Measurements from ENCODE around the gene RABGAP1L.

Gene RABGAP1L

DNA sequence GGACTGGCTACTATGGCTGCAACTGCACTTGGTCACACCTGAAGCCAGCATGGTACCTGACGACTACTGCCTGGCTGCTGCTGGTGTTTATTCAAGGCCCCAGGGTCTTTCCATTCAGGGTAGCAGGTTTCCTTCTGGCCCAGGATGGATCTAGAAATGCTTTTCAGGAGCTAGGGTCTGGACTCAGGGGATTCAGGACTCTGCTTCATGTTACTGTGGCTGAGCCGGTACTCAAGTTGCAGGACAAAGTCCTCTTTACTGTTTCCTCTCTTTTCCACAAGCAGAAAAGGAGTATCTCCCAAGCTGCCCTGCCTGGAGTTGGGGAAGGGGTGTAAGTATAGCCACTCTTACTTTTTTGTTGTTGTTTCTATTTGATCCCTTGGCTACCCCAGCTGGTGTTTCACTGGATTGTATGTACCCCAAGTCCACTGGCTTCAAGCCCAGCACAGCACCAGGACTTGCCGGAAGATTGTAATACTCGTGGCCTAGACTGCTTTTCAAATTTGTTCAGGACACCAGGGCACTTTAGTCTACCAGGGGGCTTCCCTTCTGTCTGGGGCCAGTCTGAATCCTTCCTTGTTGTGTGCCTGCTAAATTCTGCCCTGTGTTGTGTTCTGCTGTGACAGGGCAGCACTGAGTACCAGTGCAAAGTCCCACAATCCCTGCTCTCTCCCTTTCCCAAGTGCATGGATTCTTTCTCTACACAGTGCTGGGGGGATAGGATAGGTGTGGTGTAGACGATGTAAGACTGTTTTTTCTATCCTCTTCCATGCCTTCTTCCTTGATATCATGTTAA is 536.9 kb downstream of the RABGAP1L start:
- no peak for DNase-seq
- H2BK12ac ChIP-seq (ENCODE audit: low read length) = no peak overlapping the region
- H3K9ac ChIP-seq (ENCODE audit: low read length) = no peak overlapping the region
- H3K79me1 ChIP-seq (ENCODE audit: low read length) = no peaks in the 10 kb centered on the region
- H3K79me2 ChIP-seq (ENCODE audit: control insufficient read depth, insufficient read depth, low read length, poor library complexity) = no peaks in the 10 kb centered on the region
- H2BK5ac ChIP-seq (ENCODE audit: low read depth, low read length, poor library complexity) = no peak overlapping the region
- H3K18ac ChIP-seq (ENCODE audit: low read length) = no peak overlapping the region
- no peak overlapping the region for H3K14ac ChIP-seq (ENCODE audit: low read length)
- no CpG with 5 or more reads among the region's 5 CpGs for WGBS (ENCODE audit: extremely low coverage, insufficient coverage, insufficient read length)
- no peak overlapping the region for H3K23ac ChIP-seq (ENCODE audit: low read length)
- no peak overlapping the region for H2BK120ac ChIP-seq (ENCODE audit: insufficient read depth, low read length, poor library complexity)
- H2AFZ ChIP-seq (ENCODE audit: insufficient read depth, low read length, poor library complexity) = no peak overlapping the region
- no peaks in the 10 kb centered on the region for H3K9me3 ChIP-seq (ENCODE audit: insufficient read depth, low read depth, low read length)
- H3K4me1 ChIP-seq (ENCODE audit: control insufficient read depth in 1 of 2, insufficient read depth in 2 of 2, low read length in 2 of 2) = no peaks in the 10 kb centered on the region
- no peak overlapping the region for H4K91ac ChIP-seq (ENCODE audit: low read depth, low read length)
- no peaks in the 10 kb centered on the region for H3K27me3 ChIP-seq (ENCODE audit: insufficient read depth, low read length)
- H4K12ac ChIP-seq (ENCODE audit: low read depth, low read length) = no peak overlapping the region
- no peak overlapping the region for H4K8ac ChIP-seq (ENCODE audit: low read depth, low read length)
- no peaks in the 10 kb centered on the region for H3K36me3 ChIP-seq (ENCODE audit: control insufficient read depth in 1 of 2, insufficient read depth in 2 of 2, low read length in 2 of 2)
- no peak overlapping the region for H3K27ac ChIP-seq (ENCODE audit: low read depth, low read length)
- no peak overlapping the region for H3K4me3 ChIP-seq (ENCODE audit: low read depth, low read length)
- H3K4ac ChIP-seq (ENCODE audit: low read depth, low read length) = no peak overlapping the region
- no peak overlapping the region for H2AK5ac ChIP-seq (ENCODE audit: low read length)
- H3K4me2 ChIP-seq (ENCODE audit: low read length) = no peak overlapping the region

DNA sequence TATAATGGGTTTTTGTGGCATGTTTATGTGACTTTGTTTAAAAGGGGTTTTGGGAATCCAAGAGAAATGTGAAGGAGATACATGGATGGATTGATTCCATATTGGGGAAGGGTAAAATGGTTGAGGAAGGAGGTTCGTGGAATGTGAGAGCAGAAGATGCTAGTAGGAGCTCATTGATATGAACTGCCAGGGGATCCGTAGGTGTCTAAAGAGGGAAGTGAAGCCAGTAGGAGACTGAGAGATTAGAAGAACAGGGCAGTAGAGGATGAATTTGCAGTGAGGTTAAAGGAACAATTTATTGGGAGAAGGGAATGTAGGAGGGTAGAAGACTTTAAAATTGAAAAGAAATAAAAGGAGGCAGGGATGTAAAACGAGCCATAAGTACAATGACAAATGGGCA is 541.0 kb downstream of the RABGAP1L start:
- no peaks in the 10 kb centered on the region for H3K36me3 ChIP-seq (ENCODE audit: control insufficient read depth in 1 of 2, insufficient read depth in 2 of 2, low read length in 2 of 2)
- no peak overlapping the region for H3K18ac ChIP-seq (ENCODE audit: low read length)
- no peak overlapping the region for H4K12ac ChIP-seq (ENCODE audit: low read depth, low read length)
- 100% methylated on average over 1 of the region's 3 CpGs for WGBS (ENCODE audit: extremely low coverage, insufficient coverage, insufficient read length)
- no peak overlapping the region for H4K91ac ChIP-seq (ENCODE audit: low read depth, low read length)
- no peaks in the 10 kb centered on the region for H3K79me2 ChIP-seq (ENCODE audit: control insufficient read depth, insufficient read depth, low read length, poor library complexity)
- no peak overlapping the region for H2BK12ac ChIP-seq (ENCODE audit: low read length)
- no peak overlapping the region for H2AK5ac ChIP-seq (ENCODE audit: low read length)
- H3K4me3 ChIP-seq (ENCODE audit: low read depth, low read length) = no peak overlapping the region
- H2BK120ac ChIP-seq (ENCODE audit: insufficient read depth, low read length, poor library complexity) = no peak overlapping the region
- H4K8ac ChIP-seq (ENCODE audit: low read depth, low read length) = no peak overlapping the region
- H3K79me1 ChIP-seq (ENCODE audit: low read length) = no peaks in the 10 kb centered on the region
- H2BK5ac ChIP-seq (ENCODE audit: low read depth, low read length, poor library complexity) = no peak overlapping the region
- H3K9ac ChIP-seq (ENCODE audit: low read length) = no peak overlapping the region
- H2AFZ ChIP-seq (ENCODE audit: insufficient read depth, low read length, poor library complexity) = no peak overlapping the region
- H3K4me1 ChIP-seq (ENCODE audit: control insufficient read depth in 1 of 2, insufficient read depth in 2 of 2, low read length in 2 of 2) = no peaks in the 10 kb centered on the region
- H3K27ac ChIP-seq (ENCODE audit: low read depth, low read length) = no peak overlapping the region
- no peak overlapping the region for H3K4ac ChIP-seq (ENCODE audit: low read depth, low read length)
- no peak overlapping the region for H3K23ac ChIP-seq (ENCODE audit: low read length)
- DNase-seq = no peak
- H3K27me3 ChIP-seq (ENCODE audit: insufficient read depth, low read length) = no peaks in the 10 kb centered on the region
- no peak overlapping the region for H3K4me2 ChIP-seq (ENCODE audit: low read length)
- H3K14ac ChIP-seq (ENCODE audit: low read length) = no peak overlapping the region
- no peaks in the 10 kb centered on the region for H3K9me3 ChIP-seq (ENCODE audit: insufficient read depth, low read depth, low read length)

- no peak overlapping the region for H4K12ac ChIP-seq (ENCODE audit: low read depth, low read length)
- H4K91ac ChIP-seq (ENCODE audit: low read depth, low read length) = no peak overlapping the region
- H3K9me3 ChIP-seq (ENCODE audit: insufficient read depth, low read depth, low read length) = no peaks in the 10 kb centered on the region
- H3K4me3 ChIP-seq (ENCODE audit: low read depth, low read length) = no peak overlapping the region
- H3K4me2 ChIP-seq (ENCODE audit: low read length) = no peak overlapping the region
- H3K4ac ChIP-seq (ENCODE audit: low read depth, low read length) = no peak overlapping the region
- no peak overlapping the region for H3K27ac ChIP-seq (ENCODE audit: low read depth, low read length)
- no peak overlapping the region for H3K14ac ChIP-seq (ENCODE audit: low read length)
- H2BK12ac ChIP-seq (ENCODE audit: low read length) = no peak overlapping the region
- H2BK120ac ChIP-seq (ENCODE audit: insufficient read depth, low read length, poor library complexity) = no peak overlapping the region
- H2AK5ac ChIP-seq (ENCODE audit: low read length) = no peak overlapping the region
- H3K79me2 ChIP-seq (ENCODE audit: control insufficient read depth, insufficient read depth, low read length, poor library complexity) = no peaks in the 10 kb centered on the region
- H3K23ac ChIP-seq (ENCODE audit: low read length) = no peak overlapping the region
- no peaks in the 10 kb centered on the region for H3K36me3 ChIP-seq (ENCODE audit: control insufficient read depth in 1 of 2, insufficient read depth in 2 of 2, low read length in 2 of 2)
- no peak overlapping the region for H3K18ac ChIP-seq (ENCODE audit: low read length)
- no peak for DNase-seq
- H4K8ac ChIP-seq (ENCODE audit: low read depth, low read length) = no peak overlapping the region
- H3K79me1 ChIP-seq (ENCODE audit: low read length) = no peaks in the 10 kb centered on the region
- no CpG with 5 or more reads among the region's 3 CpGs for WGBS (ENCODE audit: extremely low coverage, insufficient coverage, insufficient read length)
- no peak overlapping the region for H2BK5ac ChIP-seq (ENCODE audit: low read depth, low read length, poor library complexity)
- no peak overlapping the region for H2AFZ ChIP-seq (ENCODE audit: insufficient read depth, low read length, poor library complexity)
- no peak overlapping the region for H3K9ac ChIP-seq (ENCODE audit: low read length)
- no peaks in the 10 kb centered on the region for H3K27me3 ChIP-seq (ENCODE audit: insufficient read depth, low read length)
- no peaks in the 10 kb centered on the region for H3K4me1 ChIP-seq (ENCODE audit: control insufficient read depth in 1 of 2, insufficient read depth in 2 of 2, low read length in 2 of 2)
Observed at GRCh38 chr1:174700775-174701174, 541.5 kb downstream of the RABGAP1L start.

DNA sequence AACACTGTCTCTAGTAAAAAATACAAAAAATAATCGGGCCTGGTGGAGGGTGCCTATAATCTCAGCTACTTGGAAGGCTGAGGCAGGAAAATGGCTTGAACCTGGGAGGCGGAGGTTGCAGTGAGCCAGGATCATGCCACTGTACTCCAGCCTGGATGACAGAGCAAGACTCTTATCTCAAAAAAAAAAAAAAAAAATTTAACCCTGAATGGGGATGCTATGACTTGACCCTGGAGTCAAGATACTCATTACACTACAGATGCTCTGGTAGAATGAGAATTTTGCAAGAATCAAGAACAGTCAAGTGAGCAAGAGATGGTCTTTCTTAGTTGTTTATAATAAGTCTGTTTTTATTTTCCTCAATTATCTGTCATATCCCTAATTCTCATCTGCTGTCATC is 542.2 kb downstream of the RABGAP1L start:
- Histone ChIP-seq H3K4ac (ENCODE audit: low read depth, low read length) (no peak overlapping the region), H3K4me1 (ENCODE audit: control insufficient read depth in 1 of 2, insufficient read depth in 2 of 2, low read length in 2 of 2) (no peaks in the 10 kb centered on the region), H3K36me3 (ENCODE audit: control insufficient read depth in 1 of 2, insufficient read depth in 2 of 2, low read length in 2 of 2) (no peaks in the 10 kb centered on the region), H3K23ac (ENCODE audit: low read length) (no peak overlapping the region), H3K14ac (ENCODE audit: low read length) (no peak overlapping the region), H4K8ac (ENCODE audit: low read depth, low read length) (no peak overlapping the region), H2BK120ac (ENCODE audit: insufficient read depth, low read length, poor library complexity) (no peak overlapping the region), H4K12ac (ENCODE audit: low read depth, low read length) (no peak overlapping the region), H2AFZ (ENCODE audit: insufficient read depth, low read length, poor library complexity) (no peak overlapping the region), H2BK5ac (ENCODE audit: low read depth, low read length, poor library complexity) (no peak overlapping the region), H3K9ac (ENCODE audit: low read length) (no peak overlapping the region), H3K4me2 (ENCODE audit: low read length) (no peak overlapping the region), H4K91ac (ENCODE audit: low read depth, low read length) (no peak overlapping the region), H3K9me3 (ENCODE audit: insufficient read depth, low read depth, low read length) (no peaks in the 10 kb centered on the region), H3K18ac (ENCODE audit: low read length) (no peak overlapping the region), H3K79me1 (ENCODE audit: low read length) (no peaks in the 10 kb centered on the region), H2AK5ac (ENCODE audit: low read length) (no peak overlapping the region), H2BK12ac (ENCODE audit: low read length) (no peak overlapping the region), H3K79me2 (ENCODE audit: control insufficient read depth, insufficient read depth, low read length, poor library complexity) (no peaks in the 10 kb centered on the region), H3K4me3 (ENCODE audit: low read depth, low read length) (no peak overlapping the region), H3K27me3 (ENCODE audit: insufficient read depth, low read length) (no peaks in the 10 kb centered on the region), H3K27ac (ENCODE audit: low read depth, low read length) (no peak overlapping the region)
- no CpG with 5 or more reads among the region's 2 CpGs for WGBS (ENCODE audit: extremely low coverage, insufficient coverage, insufficient read length)
- DNase-seq = no peak

Data from trophoblast cell (in vitro differentiated cells and primary cell).